ENCODE measurements around the gene MEIKIN.

Gene MEIKIN

DNA sequence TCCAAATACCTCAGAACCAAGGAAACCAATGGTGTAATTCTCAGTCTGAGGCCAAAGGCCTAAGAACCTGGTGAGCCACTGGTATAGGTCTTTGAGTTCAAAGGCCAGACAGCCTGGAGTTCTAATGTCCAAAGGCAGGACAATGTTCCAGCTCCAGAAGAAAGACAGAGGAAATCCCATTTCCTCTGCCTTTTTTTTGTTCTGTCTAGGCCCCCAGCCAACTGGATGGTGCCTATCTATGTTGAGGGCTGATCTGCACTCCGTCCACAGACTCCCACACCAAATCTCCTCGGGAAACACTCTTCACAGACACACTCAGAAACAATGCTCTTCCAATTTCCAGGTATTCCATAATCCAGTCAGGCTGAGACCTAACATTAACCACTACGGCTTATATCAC is 178.8 kb downstream of the MEIKIN start:
- no peak for DNase-seq

DNA sequence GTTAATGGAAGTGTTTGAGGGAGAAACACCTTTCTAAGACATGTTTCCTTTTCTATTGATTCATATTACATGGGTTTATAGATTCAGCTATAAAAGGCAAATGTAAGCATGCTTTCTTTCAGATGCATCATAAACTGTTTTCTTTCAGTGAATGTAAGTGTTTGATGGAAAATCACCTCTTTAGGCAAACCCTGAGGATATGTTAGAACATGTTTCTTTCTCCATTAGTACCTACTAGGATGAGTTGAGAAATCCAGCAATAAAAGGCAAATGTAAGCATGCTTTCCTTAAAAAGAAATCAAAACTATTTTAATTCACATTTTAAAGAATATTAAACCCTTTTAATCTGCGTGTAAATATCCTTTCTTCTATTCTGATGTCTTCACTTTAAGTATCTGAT is 180.2 kb downstream of the MEIKIN start:
- DNase-seq = no peak

DNA sequence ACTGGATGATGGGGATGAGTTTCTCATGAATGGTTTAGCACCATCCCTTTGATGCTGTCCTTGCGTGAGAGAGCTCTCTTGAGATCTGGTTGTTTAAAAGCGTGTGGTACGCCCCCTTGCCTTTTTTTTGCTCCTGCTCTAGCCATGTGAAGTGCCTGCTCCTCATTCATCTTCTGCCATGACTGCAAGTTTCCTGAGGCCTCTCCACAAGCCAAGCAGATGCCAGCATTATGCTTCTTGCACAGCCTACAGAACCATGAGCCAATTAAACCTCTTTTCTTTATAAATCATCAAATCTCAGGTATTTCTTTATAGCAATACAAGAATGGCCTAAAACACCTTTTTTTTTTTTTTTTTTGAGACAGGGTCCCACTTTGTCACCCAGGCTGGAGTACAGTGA is 181.5 kb downstream of the MEIKIN start:
- DNase-seq = no peak

GRCh38 chr5:131760793-131761192 is 184.7 kb downstream of the MEIKIN start:
- no peak for DNase-seq

GRCh38 chr5:131759704-131760103 is 185.8 kb downstream of the MEIKIN start:
- DNase-seq = no peak

DNA sequence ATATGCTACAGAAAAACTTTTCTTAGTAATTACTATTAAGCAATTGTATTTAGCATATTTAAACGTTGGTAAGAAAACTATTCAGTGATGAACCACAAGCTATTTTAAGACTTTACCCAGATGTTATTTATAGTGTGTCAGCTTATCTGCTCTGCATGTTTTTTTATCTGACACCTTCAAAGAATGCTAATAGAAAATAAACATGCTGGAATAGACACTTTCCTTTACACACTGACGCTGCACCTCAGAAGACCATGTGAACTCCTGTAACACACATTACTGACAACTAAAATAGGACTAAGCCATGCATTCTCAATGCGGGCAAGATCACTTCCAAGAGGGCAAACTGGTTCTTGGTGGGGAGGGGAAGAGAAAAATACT is 187.0 kb downstream of the MEIKIN start:
- DNase-seq = no peak

- no peak for DNase-seq
These were observed 187.5 kb downstream of the MEIKIN start for GRCh38 chr5:131757830-131758519.
